Stimulated activated CD4-positive, alpha-beta T cell treated with anti-CD3 and anti-CD28 coated beads, Interleukin-4, amount 100 ng/mL, for 1 hour (primary cell): ENCODE results near the gene METTL5.
A peak's percentile ranks its signal among the peaks of the same experiment; 100 is the strongest.
"Not testable (repeated sequence)": the region's sequence is repeated elsewhere in the genome, so short reads cannot be mapped to it uniquely, and the experiment has no call there.

Source experiments
- DNase-seq: peaks from one replicate; pipeline ENCODE4 v3.0.0-alpha.2; 2020

The METTL5 gene

DNA sequence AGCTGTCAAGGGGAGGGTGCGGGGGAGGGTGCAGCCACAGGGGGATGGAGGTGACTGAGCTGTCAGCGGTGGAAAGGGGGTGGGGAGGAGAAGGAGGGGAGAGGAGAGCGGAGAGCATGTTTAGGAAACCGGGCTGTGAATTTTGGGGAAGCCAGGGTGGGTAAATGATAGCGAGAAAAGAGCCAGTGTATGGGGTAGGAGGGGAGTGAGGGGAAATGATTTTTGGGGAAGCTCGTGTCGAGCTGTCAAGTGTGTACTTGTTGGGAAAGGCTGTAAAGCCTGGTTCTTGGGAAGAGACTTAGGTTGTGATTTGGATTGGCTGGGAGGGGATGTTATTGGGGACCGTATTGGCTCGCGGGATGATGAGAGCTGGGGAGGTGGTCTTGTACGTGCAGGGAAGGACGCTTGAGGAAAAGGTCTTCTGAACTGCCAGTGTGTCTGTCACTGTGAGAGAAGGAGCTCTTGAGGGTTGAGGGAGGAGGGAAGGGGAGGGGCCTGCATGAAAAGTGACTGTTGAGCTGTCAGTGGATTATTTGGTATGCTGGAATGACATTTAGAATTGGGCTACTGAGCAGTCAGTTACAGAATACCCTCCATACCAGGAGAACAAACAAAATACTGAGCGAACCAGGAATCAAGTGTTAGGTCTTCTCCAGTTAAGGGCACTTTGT lies 3.6 kb upstream of the METTL5 start:
- DNase-seq: peak; percentile 57

DNA sequence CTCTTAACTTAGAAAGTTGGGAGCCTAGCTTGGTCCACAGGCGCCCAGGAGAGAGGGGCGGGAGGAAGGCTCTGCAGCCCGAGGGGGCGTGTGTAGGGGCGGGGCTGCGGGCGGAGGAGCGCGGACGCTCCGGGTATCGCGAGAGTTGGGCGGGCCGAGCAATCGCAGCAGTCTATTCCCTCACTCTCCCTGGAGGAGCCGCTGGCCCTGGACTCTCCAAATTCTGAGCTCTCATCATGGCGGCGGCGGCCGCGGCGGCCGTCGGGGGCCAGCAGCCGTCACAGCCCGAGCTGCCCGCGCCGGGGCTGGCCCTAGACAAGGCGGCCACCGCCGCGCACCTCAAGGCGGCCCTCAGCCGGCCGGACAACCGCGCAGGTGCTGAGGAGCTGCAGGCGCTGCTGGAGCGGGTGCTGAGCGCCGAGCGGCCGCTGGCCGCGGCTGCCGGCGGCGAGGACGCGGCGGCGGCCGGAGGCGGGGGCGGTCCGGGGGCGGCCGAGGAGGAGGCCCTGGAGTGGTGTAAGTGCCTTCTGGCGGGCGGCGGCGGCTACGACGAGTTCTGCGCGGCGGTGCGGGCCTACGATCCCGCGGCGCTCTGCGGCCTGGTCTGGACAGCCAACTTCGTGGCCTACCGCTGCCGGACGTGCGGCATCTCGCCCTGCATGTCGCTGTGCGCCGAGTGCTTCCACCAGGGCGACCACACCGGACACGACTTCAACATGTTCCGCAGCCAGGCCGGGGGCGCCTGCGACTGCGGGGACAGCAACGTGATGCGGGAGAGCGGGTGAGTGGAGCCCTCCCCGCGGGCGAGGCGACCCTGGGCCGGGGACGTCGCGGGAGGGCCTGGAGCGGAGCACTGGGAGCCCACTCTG lies 2.8 kb upstream of the METTL5 start, which contains the start of gene UBR3:
Gene UBR3 (plus strand): TSS at position 183 of the 869 bp plus-strand sequence. CDS start 54 bp downstream, at position 237.
- DNase-seq: peak; percentile 93

DNA sequence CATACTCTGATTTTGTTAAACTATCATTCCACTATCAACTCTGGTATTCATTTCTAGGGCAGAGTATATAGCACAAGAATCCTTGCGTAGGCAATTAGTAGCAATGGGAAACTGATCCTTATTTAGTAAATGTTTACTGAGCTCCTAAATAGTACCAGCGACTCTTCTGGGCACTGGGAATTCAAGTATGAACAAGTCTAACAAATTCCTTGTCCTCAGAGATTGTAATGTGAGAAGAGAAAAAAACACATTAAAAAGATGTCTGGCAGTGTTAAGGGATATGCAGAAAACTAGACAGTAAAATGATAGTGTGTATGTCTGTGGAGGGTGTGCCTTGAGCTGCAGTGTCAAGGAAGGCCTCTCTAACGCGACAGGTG lies 721 bp downstream of the METTL5 start:
- no peak for DNase-seq

DNA sequence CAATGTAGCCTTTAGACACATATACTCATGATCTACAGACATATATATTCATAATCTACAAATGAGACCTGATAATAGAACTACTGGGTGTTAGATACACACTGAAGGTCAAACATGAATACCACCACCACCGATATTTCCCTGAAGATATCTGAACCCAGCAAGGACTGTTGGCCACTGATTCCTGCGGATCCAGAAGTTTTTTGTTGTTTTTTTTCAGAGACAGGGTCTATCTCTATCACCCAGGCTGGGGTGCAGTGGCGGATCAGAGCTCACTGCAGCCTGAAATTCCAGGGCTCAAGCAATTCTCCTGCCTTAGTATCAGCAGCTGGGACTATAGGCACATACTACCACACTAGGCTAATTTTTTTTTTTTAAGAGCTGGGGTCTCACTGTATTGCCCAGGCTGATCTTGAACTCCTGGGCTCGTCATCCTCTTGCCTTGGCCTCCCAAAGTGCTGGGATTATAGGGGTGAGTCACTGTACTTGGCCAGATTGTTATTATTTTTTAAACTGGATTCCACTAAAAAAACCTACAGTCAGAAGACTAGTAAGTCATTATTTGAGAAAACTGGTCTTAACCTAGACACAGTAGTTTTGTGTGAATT lies 1.8 kb downstream of the METTL5 start:
- DNase-seq: no peak

DNA sequence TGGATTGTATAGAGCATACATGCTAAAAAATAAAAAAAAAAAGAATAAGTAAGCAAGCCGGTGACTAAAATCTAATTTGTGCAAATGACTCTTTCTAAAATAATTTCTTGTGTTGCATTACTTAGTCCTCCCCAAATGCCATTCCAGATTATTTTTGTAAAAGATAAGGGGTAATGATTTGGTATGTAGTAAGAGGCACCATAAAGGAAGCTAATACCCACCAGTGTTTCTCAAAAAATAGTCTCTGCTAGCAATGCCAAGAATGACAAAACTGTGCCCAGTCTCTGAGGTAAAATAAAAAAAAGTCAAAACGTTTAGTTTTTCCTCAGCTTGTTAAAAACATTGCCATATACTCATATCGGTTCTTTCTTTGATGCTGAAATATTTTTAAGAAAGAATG lies 2.7 kb downstream of the METTL5 start:
- no peak for DNase-seq

- not testable (repeated sequence) for DNase-seq
Measured at GRCh38 chr2:169820101-169820500, 4.6 kb downstream of the METTL5 start.

GRCh38 chr2:169819106-169819505 lies 5.6 kb downstream of the METTL5 start:
- no peak for DNase-seq

GRCh38 chr2:169818241-169818640 lies 6.5 kb downstream of the METTL5 start:
- no peak for DNase-seq

DNA sequence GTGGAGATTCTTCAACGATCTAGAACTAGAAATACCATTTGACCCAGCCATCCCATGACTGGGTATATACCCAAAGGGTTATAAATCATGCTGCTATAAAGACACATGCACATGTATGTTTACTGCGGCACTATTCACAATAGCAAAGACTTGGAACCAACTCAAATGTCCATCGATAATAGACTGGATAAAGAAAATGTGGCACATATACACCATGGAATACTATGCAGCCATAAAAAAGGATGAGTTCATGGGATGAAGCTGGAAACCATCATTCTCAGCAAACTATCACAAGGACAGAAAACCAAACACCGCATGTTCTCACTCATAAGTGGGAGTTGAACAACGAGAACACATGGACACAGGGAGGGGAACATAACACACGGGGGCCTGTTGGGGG lies 7.3 kb downstream of the METTL5 start:
- not testable (repeated sequence) for DNase-seq

DNA sequence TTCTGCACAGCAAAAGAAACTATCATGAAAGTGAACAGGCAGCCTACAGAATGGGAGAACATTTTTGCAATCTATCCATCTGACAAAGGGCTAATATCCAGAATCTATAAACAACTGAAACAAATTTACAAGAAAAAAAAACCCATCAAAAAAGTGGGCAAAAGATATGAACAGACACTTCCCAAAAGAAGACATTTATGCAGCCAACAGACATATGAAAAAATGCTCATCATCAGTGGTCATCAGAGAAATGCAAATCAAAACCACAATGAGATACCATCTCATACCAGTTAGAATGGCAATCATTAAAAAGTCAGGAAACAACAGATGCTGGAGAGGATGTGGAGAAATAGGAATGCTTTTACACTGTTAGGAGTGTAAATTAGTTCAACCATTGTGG lies 7.7 kb downstream of the METTL5 start:
- not testable (repeated sequence) for DNase-seq

DNA sequence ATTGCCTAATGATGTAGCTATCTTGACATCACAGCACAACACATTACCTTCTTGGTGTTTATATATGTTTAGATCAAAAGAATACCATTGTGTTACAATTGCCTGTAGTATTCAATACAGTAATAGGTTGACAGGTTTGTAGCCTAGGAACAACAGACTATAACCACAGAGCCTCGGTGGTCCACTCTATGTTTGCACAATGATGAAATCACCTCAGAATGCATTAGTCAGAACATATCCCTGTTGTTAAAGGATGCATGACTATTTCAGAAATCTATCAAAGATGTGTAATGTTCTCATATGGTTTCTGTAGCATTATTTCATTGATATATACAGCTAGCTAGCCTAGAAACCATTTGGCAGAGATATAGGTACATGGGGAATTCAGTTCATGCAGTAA lies 8.9 kb downstream of the METTL5 start:
- DNase-seq: no peak

DNA sequence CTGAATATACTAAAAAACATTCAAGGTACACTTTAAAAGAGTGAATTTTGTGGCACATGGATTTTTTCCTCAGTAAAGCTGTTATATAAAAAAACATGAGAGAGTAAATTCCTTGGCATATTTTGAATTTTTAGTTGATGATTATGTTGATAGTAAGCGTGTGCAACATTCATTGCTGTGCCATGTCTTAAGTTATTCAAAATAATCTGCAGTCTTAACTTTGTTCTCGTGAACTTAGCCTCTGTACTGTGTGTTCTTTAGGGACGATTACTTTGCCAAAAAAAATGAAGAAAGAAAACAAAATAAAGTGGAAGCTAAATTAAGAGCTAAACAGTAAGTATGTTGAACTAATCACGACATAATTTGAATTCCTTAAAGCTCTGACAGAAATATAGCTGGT lies 16.5 kb downstream of the METTL5 start:
- no peak for DNase-seq

GRCh38 chr2:169806586-169806985 lies 18.1 kb downstream of the METTL5 start:
- no peak for DNase-seq

GRCh38 chr2:169803480-169803879 lies 21.2 kb downstream of the METTL5 start:
- DNase-seq: no peak

GRCh38 chr2:169798718-169799592 lies 25.8 kb downstream of the METTL5 start, which contains the start of gene SSB:
SSB (plus strand) TSS chr2:169798871; CDS start chr2:169800961, 2,090 bp downstream.
- DNase-seq: peak; percentile 96

DNA sequence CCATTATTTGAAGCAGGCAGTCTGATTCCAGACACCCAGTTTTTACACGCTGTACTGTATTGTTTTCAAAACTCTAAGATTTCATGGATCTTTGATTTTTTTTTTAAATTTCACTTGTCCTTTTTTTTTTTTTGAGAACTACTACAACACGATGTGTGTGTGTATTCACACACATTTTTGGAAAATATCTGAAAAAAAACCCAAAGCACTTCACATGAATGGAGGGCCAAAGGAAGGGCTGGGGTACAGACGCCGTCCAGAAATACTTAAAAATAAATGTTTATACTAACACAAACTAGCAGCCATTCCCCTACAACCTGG lies 26.3 kb downstream of the METTL5 start:
- no peak for DNase-seq

DNA sequence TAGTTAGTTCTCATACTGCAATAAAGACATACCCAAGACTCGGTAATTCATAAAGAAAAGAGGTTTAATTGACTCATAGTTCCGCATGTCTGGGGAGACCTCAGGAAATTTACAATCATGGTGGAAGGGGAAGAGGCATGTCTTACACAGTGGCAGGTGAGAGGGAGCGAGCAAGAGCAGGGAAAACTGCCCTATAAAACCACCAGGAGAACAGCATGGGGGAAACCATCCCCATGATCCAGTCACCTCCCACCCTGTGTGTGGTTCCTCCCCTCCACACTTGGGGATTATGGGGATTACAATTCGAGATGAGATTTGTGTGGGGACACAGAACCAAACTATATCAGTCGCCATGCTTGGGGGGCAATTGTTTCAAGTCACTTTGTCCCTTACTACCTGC lies 27.1 kb downstream of the METTL5 start:
- DNase-seq: no peak

DNA sequence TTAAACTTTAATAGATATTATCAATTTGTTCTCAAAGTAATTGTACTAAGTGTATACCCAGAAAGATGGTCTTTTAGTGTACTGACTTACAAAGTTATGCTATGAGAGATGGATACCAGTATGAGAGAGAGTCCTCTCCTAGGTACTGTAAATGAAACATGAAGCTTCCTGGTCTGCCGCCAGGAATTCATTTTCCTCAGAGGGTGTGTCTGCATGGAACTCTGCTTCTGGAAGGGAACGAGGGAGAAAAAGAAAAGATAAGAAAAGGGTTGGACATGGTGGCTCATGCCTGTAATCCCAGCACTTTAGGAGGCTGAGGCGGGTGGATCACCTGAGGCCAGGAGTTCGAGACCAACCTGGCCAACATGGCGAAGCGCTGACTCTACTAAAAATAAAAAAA lies 28.3 kb downstream of the METTL5 start:
- no peak for DNase-seq

- no peak for DNase-seq
Measured at GRCh38 chr2:169795181-169795580, 29.5 kb downstream of the METTL5 start.

- no peak for DNase-seq
Measured at GRCh38 chr2:169790581-169790980, 34.1 kb downstream of the METTL5 start.

DNA sequence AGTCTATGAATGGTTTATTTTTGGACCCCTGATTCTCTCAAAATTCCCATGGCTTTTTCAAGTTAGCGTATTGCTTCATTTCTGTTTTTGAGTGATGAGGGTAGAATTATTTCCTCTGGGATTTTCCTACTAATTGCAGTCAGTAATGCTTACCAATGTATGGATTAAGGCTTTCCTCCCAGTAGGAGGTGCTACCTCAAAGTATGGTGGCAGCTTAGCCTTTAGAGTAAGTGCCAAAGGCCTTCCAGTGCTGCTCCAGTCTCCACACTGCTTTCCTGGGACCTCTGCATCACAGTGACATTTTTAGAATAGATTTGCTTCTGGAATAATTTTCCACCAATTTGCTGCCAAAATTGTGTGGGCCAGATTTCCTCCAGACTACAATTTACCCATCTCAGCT lies 42.2 kb downstream of the METTL5 start:
- DNase-seq: no peak

GRCh38 chr2:169781249-169782013 lies 43.3 kb downstream of the METTL5 start:
- DNase-seq: no peak
